OCI-LY1 (cell line): ENCODE measurements around the gene CPT2.

ENCODE experiments used
- CTCF ChIP-seq: fragments of 200-600 bp; sonication (generic), shearing (Covaris generic); IDR thresholded peaks from 2 replicates; pipeline ENCODE4 v1.5.1; 2017; ENCODE audit warnings: mild to moderate bottlenecking, antibody characterized with exemption, low read length, moderate library complexity, mixed read lengths
- EZH2 ChIP-seq: fragments of 200-600 bp; sonication (generic), shearing (Covaris generic); IDR thresholded peaks from 2 replicates; pipeline ENCODE4 v1.8.0; 2017; ENCODE audit warnings: borderline replicate concordance, mixed run types, mild to moderate bottlenecking, antibody characterized with exemption, low read length, moderate library complexity, mixed read lengths

DNA sequence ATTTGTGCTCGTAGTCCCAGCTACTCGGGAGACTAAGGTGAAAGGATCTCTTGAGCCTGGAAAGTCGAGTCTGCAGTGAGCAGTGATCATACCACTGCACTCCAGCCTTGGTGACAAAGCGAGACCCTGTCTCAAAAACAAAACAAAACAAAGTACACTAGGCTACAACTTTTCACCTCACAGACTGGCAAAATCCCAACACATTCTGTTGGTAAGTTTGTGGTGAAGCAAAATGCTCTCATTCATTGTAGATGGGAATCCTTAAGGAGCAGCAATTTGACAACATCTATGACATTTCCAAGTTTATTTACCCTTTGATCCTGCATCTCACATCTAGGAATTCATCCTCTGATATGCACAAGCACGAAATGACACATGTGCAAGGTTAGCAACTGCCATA is 34.0 kb upstream of the CPT2 start:
- TF ChIP-seq EZH2 (no peak), CTCF (no peak)
